Measurements from ENCODE around the gene CRB2.

CRB2 gene

DNA sequence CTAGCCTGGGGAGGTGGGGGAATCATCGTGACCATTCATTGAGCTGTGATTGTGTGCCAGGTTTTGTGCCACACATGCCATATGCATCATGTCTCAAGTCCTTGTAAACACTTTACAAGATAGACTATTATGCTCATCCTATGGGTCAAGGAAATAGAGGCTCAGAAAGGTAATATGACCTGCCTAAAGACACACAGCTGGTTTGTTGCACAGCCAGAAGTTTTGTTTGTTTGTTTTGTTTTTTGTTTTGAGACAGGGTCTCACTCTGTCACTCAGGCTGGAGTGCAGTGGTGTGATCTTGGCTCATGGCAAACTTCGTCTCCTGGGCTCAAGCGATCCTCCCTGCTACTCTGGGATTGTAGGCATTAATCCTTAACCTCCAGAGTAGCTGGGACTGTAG lies 21.4 kb upstream of the CRB2 start:
- TF ChIP-seq MAX (IDR thresholded peaks at IDR 0.05; ENCODE audit: low read depth, low read length) = no peak
- no peak for TF ChIP-seq CTCF (IDR thresholded peaks at IDR 0.05; ENCODE audit: low read depth, low read length)
- TF ChIP-seq MYC (IDR thresholded peaks at IDR 0.05; ENCODE audit: low read depth, low read length) = no peak
- TF ChIP-seq POLR2A (IDR thresholded peaks at IDR 0.05; ENCODE audit: extremely low read depth, insufficient read length) = no peak
- DNase-seq (ENCODE audit: low read depth) = no peak
- H3K4me3 ChIP-seq (ENCODE audit: low read depth, low read length) = no peak overlapping the region

DNA sequence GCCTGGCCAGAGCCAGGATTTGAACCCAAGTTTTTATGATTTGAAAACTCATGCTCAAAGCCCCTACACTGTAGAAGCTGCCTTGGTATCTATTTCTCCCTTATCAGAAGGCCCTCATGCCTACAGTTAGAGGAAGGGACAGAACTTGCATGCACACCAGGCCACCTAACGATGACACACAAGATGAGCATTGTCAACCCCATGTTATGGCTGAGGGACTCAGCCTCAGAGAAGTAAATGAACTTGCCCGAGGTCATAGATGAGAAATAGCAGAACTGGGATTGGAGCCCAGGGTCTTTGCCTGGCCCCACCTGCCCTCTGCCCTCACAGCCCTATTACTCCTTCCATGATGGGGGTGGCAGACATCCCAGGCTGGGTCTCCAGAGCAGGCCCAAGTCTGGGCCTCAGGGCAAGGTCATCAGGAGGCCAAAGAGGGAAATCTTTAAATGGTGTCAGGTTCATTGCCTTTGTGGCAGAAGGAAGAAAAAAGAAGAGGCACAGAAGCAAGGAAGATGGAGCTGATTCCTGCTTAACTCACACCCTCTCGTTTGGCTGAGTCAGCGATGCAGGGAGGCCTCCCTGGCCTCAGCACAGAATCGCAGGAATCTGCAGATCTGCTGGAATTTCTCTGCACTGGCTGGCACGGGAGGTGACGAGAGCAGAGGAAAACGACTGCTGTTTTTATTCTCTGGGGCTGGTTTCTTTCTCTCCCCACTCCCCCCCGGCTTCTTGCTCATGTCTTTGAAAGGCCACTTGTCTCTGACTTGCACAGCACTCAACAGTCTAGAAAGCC lies 20.6 kb upstream of the CRB2 start:
- no peak for DNase-seq (ENCODE audit: low read depth)
- no peak overlapping the region for H3K4me3 ChIP-seq (ENCODE audit: low read depth, low read length)
- no peak for TF ChIP-seq MAX (IDR thresholded peaks at IDR 0.05; ENCODE audit: low read depth, low read length)
- TF ChIP-seq POLR2A (IDR thresholded peaks at IDR 0.05; ENCODE audit: extremely low read depth, insufficient read length) = no peak
- no peak for TF ChIP-seq CTCF (IDR thresholded peaks at IDR 0.05; ENCODE audit: low read depth, low read length)
- TF ChIP-seq MYC (IDR thresholded peaks at IDR 0.05; ENCODE audit: low read depth, low read length) = no peak

DNA sequence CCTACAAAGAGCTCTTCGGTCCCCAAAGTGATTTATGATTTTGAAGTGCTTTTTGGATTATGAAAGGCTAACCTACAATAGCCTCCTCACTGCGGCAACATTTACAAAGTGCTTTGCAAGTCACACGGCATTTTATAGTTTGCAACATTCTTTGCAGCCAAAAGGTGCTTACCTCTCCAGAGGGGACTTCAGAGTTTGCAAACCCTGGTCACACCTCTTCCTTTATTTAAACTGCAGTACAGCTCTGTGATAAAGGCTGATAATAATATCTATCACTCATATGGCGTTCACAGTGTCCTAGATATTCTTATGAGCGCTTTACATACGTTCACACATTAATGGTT lies 20.0 kb upstream of the CRB2 start:
- no peak for DNase-seq (ENCODE audit: low read depth)
- H3K4me3 ChIP-seq (ENCODE audit: low read depth, low read length) = no peak overlapping the region
- no peak for TF ChIP-seq CTCF (IDR thresholded peaks at IDR 0.05; ENCODE audit: low read depth, low read length)
- TF ChIP-seq MYC (IDR thresholded peaks at IDR 0.05; ENCODE audit: low read depth, low read length) = no peak
- TF ChIP-seq POLR2A (IDR thresholded peaks at IDR 0.05; ENCODE audit: extremely low read depth, insufficient read length) = no peak
- no peak for TF ChIP-seq MAX (IDR thresholded peaks at IDR 0.05; ENCODE audit: low read depth, low read length)

GRCh38 chr9:123336449-123336848 lies 19.5 kb upstream of the CRB2 start:
- no peak for DNase-seq (ENCODE audit: low read depth)
- TF ChIP-seq MYC (IDR thresholded peaks at IDR 0.05; ENCODE audit: low read depth, low read length) (no peak), POLR2A (IDR thresholded peaks at IDR 0.05; ENCODE audit: extremely low read depth, insufficient read length) (no peak), MAX (IDR thresholded peaks at IDR 0.05; ENCODE audit: low read depth, low read length) (no peak), CTCF (IDR thresholded peaks at IDR 0.05; ENCODE audit: low read depth, low read length) (no peak)
- H3K4me3 ChIP-seq (ENCODE audit: low read depth, low read length) = no peak overlapping the region

DNA sequence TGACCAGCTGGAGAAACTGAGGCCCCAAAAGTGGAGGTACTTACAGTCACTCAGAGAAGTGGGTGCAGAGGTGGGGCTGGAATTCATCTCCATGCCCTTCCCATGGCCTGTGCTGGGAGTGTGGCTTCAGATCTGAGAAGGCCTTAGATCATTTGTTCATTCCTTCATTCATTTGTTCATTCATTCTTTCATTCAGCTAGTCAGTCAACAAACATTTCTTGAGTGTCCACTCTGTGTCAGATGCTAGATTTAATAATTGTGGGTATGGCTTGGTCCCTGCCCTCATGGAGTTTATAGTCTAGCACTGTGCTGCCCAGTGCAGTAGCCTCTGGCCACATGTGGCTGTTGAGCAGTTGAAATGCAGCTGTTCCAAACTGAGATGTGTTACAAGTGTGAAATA lies 19.0 kb upstream of the CRB2 start:
- TF ChIP-seq POLR2A (IDR thresholded peaks at IDR 0.05; ENCODE audit: extremely low read depth, insufficient read length) (no peak), MAX (IDR thresholded peaks at IDR 0.05; ENCODE audit: low read depth, low read length) (no peak), CTCF (IDR thresholded peaks at IDR 0.05; ENCODE audit: low read depth, low read length) (no peak), MYC (IDR thresholded peaks at IDR 0.05; ENCODE audit: low read depth, low read length) (no peak)
- no peak for DNase-seq (ENCODE audit: low read depth)

More for the DNA sequence above, 19.0 kb upstream of the CRB2 start:
- H3K4me3 ChIP-seq (ENCODE audit: low read depth, low read length) = no peak overlapping the region
